Glutamatergic neuron (in vitro differentiated cells): ENCODE results near the gene COMMD3. TPM values are rescaled to one million over a fixed set of nuclear protein-coding genes. Genes with fewer than 3 reads are reported as not detected.
A peak's percentile ranks its signal among the peaks of the same experiment; 100 is the strongest.

Experiments used
- DNase-seq: peaks from one replicate; pipeline ENCODE4 v3.0.0; 2022
- H3K27ac Mint-ChIP-seq: one replicate; pipeline ENCODE4 v1.8.0; 2020; ENCODE audit warnings: mild to moderate bottlenecking, mixed read lengths, inconsistent platforms; ENCODE audit not compliant: unreplicated experiment
- H3K27me3 Mint-ChIP-seq: one replicate; pipeline ENCODE4 v1.8.0; 2020; ENCODE audit warnings: mild to moderate bottlenecking, moderate library complexity, mixed read lengths, inconsistent platforms; ENCODE audit not compliant: unreplicated experiment
- H3K36me3 Mint-ChIP-seq: one replicate; pipeline ENCODE4 v1.8.0; 2020; ENCODE audit warnings: mild to moderate bottlenecking, mixed read lengths, inconsistent platforms; ENCODE audit not compliant: unreplicated experiment
- H3K4me1 Mint-ChIP-seq: one replicate; pipeline ENCODE4 v1.8.0; 2020; ENCODE audit warnings: mild to moderate bottlenecking, low read depth, mixed read lengths, inconsistent platforms; ENCODE audit not compliant: unreplicated experiment
- H3K4me3 Mint-ChIP-seq: one replicate; pipeline ENCODE4 v1.8.0; 2020; ENCODE audit warnings: mild to moderate bottlenecking, mixed read lengths, inconsistent platforms; ENCODE audit not compliant: unreplicated experiment
- H3K9me3 Mint-ChIP-seq: one replicate; pipeline ENCODE4 v1.8.0; 2020; ENCODE audit warnings: mild to moderate bottlenecking, moderate library complexity, mixed read lengths, inconsistent platforms; ENCODE audit not compliant: unreplicated experiment
- total RNA-seq: library from RNA; stranded (reverse); fragmentation: NEBNext Ultra II Directional; extraction: Animal tissue kit (Norgen Biotek cat#: 25700); gene quantifications from one replicate; pipeline ENCODE4 v1.2.1, GENCODE V29; 2021; ENCODE audit not compliant: unreplicated experiment
- TF ChIP-seq, protein P1 (sequence below): fragments of 200-600 bp; sonication (generic); IDR thresholded peaks from one replicate; pipeline ENCODE4 v1.5.0; 2021; ENCODE audit not compliant: partially characterized antibody, unreplicated experiment

Gene COMMD3
- total RNA-seq, 1 donor from 2014 or later: 31.7 TPM

DNA sequence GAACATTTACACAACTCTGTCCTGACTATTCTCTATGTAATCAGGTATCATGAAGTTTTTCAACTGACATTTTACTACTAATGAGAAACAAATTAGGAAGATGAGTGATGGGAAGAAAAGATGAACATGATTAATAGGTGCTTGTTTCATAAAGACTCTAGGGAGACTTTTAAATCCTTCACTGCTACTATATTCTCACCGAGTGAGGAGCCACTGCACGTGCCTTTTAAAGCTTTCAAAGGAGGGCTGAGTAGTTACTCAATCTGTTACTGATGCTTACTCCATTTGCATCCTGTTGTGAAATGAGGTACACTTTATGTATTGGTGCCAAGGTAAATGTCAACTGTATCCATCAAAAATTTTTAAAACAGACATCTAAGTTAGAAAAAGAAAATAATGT, 1.3 kb upstream of the COMMD3 start:
- TF ChIP-seq, protein P1, sequence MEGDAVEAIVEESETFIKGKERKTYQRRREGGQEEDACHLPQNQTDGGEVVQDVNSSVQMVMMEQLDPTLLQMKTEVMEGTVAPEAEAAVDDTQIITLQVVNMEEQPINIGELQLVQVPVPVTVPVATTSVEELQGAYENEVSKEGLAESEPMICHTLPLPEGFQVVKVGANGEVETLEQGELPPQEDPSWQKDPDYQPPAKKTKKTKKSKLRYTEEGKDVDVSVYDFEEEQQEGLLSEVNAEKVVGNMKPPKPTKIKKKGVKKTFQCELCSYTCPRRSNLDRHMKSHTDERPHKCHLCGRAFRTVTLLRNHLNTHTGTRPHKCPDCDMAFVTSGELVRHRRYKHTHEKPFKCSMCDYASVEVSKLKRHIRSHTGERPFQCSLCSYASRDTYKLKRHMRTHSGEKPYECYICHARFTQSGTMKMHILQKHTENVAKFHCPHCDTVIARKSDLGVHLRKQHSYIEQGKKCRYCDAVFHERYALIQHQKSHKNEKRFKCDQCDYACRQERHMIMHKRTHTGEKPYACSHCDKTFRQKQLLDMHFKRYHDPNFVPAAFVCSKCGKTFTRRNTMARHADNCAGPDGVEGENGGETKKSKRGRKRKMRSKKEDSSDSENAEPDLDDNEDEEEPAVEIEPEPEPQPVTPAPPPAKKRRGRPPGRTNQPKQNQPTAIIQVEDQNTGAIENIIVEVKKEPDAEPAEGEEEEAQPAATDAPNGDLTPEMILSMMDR: no peak
- DNase-seq: no peak
- H3K9me3 Mint-ChIP-seq: peaks cover 10% of the 10 kb centered on the region
- peaks cover 14% of the 10 kb centered on the region for H3K27me3 Mint-ChIP-seq
- no peaks in the 10 kb centered on the region for H3K36me3 Mint-ChIP-seq
- no peak overlapping the region for H3K27ac Mint-ChIP-seq
- peaks cover 1% of the 10 kb centered on the region for H3K4me1 Mint-ChIP-seq
- H3K4me3 Mint-ChIP-seq: peak overlapping the region; percentile 32

DNA sequence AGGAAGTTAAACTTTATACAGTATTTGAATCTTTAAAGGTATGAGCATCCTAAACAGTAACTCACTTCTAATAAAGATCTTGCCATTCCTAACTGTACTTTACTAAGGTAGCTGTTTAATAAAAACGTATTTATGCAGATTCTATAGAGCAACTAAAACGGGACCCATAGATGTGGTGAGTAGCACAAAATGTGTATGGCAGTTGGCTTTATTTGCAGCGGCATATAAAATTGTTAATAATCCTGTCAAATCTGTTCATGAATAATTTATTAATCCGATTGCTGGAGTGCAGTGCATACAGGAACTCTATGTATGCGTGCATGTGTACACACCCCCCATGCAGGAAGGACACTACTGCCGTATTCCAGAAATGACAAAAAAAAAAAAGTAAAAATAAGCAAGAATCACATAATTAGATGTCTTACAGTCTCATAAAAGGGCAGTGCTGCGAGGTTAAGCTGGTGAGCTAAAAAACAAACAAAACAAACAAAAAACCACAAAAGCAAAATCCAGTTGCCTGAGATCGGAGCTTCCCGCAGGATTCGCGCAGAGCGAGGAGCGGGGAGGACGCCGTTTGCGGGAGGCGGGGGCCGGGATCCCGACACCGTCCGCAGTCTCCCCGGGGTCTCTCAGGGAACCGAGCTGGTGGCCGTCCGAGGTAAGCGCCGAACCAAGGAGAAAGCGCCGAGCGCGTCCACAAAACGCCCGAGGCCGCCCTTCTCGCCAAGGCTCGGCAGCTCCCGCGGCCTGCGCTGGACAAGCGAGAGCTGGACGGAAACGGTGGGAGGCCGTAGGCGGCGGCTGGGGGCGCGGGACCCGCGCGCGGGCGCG, 518 bp upstream of the COMMD3 start:
- Mint-ChIP-seq H3K27ac (peak overlapping the region; percentile 85), H3K9me3 (peaks cover 14% of the 10 kb centered on the region), H3K27me3 (peaks cover 18% of the 10 kb centered on the region), H3K4me1 (peaks cover 4% of the 10 kb centered on the region), H3K36me3 (peaks cover 4% of the 10 kb centered on the region), H3K4me3 (peak overlapping the region; percentile 98)
- TF ChIP-seq, protein P1: no peak
- DNase-seq: no peak

DNA sequence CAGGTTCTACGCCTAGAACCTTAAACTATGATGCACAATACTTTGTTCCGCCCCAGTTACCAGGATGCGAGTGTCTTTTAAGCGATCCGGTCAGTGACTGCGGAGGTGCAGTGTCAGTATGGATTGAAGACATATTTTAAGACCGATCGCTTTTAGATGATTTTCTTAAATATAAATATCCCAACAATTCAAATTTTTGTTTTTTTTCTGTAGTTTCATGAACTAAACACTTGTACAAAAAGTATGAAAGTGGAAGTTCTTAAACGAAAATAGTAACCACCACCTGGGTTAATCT, 835 bp downstream of the COMMD3 start:
- Mint-ChIP-seq H3K36me3 (peaks cover 4% of the 10 kb centered on the region), H3K27me3 (peaks cover 19% of the 10 kb centered on the region), H3K4me3 (peak overlapping the region; percentile 95), H3K4me1 (peaks cover 4% of the 10 kb centered on the region), H3K27ac (peak overlapping the region; percentile 88), H3K9me3 (peaks cover 14% of the 10 kb centered on the region)
- DNase-seq: no peak
- TF ChIP-seq, protein P1: no peak

DNA sequence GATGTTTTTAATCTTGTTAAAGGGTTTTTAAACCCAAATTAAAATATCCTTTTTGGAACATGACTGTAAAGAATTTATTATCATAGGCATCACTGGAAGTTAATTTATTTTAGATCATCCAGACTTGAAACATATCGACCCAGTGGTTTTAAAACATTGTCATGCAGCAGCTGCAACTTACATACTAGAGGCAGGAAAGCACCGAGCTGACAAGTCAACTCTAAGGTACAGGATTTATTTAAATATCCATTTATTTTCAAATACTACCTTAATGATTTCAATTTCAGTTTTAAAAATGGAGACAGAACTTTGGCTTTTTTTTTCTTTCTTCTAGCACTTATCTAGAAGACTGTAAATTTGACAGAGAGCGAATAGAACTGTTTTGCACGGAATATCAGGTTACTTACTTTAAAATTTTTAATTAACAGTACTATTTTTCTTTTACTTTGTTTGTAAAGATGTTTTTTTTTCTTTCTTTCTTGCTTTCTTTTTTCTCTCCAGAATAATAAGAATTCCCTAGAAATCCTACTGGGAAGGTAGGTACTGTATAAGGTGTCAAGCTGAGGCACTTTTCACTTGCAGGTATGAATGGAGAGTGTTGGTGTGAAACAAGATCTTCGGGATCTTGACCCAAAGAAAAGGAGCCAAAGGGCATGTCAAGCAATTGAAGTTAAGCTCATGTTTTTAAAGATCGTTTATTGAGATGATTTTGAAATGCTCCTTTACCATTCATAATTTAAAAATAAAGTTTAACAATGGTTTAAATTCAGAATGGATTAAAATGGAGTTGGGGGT, 1.8 kb downstream of the COMMD3 start:
- Mint-ChIP-seq H3K4me3 (peak overlapping the region; percentile 55), H3K27ac (no peak overlapping the region), H3K9me3 (peaks cover 20% of the 10 kb centered on the region), H3K4me1 (peaks cover 10% of the 10 kb centered on the region), H3K36me3 (peaks cover 4% of the 10 kb centered on the region), H3K27me3 (peaks cover 28% of the 10 kb centered on the region)
- TF ChIP-seq, protein P1: no peak
- DNase-seq: no peak

DNA sequence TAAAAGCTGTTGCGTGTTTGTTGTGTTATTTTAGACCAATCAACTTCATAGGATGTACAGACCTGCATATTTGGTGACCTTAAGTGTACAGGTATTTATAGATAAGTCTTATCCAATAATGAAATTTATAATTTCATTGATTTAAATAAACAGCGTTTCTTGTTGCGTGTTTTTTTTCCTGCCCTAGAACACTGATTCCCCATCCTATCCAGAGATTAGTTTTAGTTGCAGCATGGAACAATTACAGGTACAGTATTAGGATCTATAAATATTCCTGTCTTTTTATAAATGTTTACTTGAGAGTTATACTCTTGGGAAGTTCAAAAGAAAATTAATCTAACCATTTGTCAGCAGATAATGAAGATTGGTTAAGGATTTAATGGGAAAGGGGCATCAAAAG, 2.6 kb downstream of the COMMD3 start:
- Mint-ChIP-seq H3K27ac (no peak overlapping the region), H3K4me3 (no peak overlapping the region), H3K27me3 (peaks cover 30% of the 10 kb centered on the region), H3K9me3 (peaks cover 20% of the 10 kb centered on the region), H3K4me1 (peaks cover 10% of the 10 kb centered on the region), H3K36me3 (peaks cover 4% of the 10 kb centered on the region)
- TF ChIP-seq, protein P1: no peak
- no peak for DNase-seq
